AG04449 (cell line): ENCODE results near the gene IL34.
"Not testable (repeated sequence)": the region's sequence is repeated elsewhere in the genome, so short reads cannot be mapped to it uniquely, and the experiment has no call there.

ENCODE experiments used
- CTCF ChIA-PET: fragments of 350-600 bp; formaldehyde crosslinking; extraction: SDS; loops from one replicate; lab custom pipeline; 2021; ENCODE audit warnings: antibody characterized with exemption; lab: Yijun Ruan, JAX
- POLR2A ChIA-PET: fragments of 400-600, 350-600 bp; formaldehyde crosslinking; extraction: SDS; loops from one replicate; lab custom pipeline; 2020; ENCODE audit warnings: antibody characterized with exemption, inconsistent platforms; lab: Yijun Ruan, JAX
- DNase-seq: peaks from one replicate; pipeline ENCODE4 v3.0.0-alpha.2; 2010; ENCODE audit warnings: low read depth, low spot score
- H3K4me3 ChIP-seq: 2 replicates; pipeline ENCODE4 v1.5.1; 2011; ENCODE audit warnings: low read depth, mild to moderate bottlenecking, control low read depth, low read length
- CTCF ChIP-seq: IDR thresholded peaks from one replicate; pipeline ENCODE4 v1.5.1; 2011; ENCODE audit warnings: mild to moderate bottlenecking, moderate library complexity, low read length, control low read depth, inconsistent platforms; ENCODE audit not compliant: insufficient read depth; ENCODE audit errors: missing control alignments

The IL34 gene

GRCh38 chr16:70638814-70639792 is 7.3 kb upstream of the IL34 start:
- POLR2A ChIA-PET: no interaction called here
- CTCF ChIA-PET: interaction anchor here (7.3 kb wide), 1 partner anchor 14 kb away, joined by 48 read pairs; no protein-coding TSS in a partner anchor
- no peak for TF ChIP-seq CTCF
- no peak for DNase-seq
- H3K4me3 ChIP-seq: no peak overlapping the region

GRCh38 chr16:70642633-70643032 is 3.7 kb upstream of the IL34 start:
- ChIA-PET POLR2A (no interaction called here), CTCF (interaction anchor here (1.3 kb wide), 1 partner anchor 11 kb away, joined by 3 read pairs; no protein-coding TSS in a partner anchor)

GRCh38 chr16:70643264-70643663 is 3.1 kb upstream of the IL34 start:
- DNase-seq, H3K4me3 ChIP-seq, POLR2A ChIA-PET: not testable (repeated sequence)
- CTCF ChIA-PET: interaction anchor here (1.3 kb wide), 1 partner anchor 10 kb away, joined by 3 read pairs; no protein-coding TSS in a partner anchor

More at GRCh38 chr16:70642633-70643032, 3.7 kb upstream of the IL34 start:
- H3K4me3 ChIP-seq: no peak overlapping the region
- TF ChIP-seq CTCF: no peak
- DNase-seq: no peak

GRCh38 chr16:70644763-70645597 is 1.4 kb upstream of the IL34 start:
- TF ChIP-seq CTCF: no peak
- DNase-seq: no peak
- POLR2A ChIA-PET: no interaction called here
- CTCF ChIA-PET: no interaction called here
- no peak overlapping the region for H3K4me3 ChIP-seq

- no peak for TF ChIP-seq CTCF
- no peak overlapping the region for H3K4me3 ChIP-seq
- no peak for DNase-seq
- POLR2A ChIA-PET: no interaction called here
- CTCF ChIA-PET: no interaction called here
Measured at GRCh38 chr16:70647441-70648359, 1.3 kb downstream of the IL34 start.

- ChIA-PET POLR2A (no interaction called here), CTCF (no interaction called here)
- no peak overlapping the region for H3K4me3 ChIP-seq
- TF ChIP-seq CTCF: no peak
- no peak for DNase-seq
Measured at GRCh38 chr16:70648606-70649005, 2.2 kb downstream of the IL34 start.
